Fibroblast of mammary gland (primary cell): Measurements from ENCODE around the gene AARS2.
A peak's percentile ranks its signal among the peaks of the same experiment; 100 is the strongest.

Source experiments
- DNase-seq: peaks from one replicate; pipeline ENCODE4 v3.0.0-alpha.2; 2010; ENCODE audit warnings: low read depth
- H3K4me3 ChIP-seq: 2 replicates; pipeline ENCODE4 v1.5.1; 2011; ENCODE audit warnings: low read depth, mild to moderate bottlenecking, low read length, moderate library complexity; ENCODE audit not compliant: control insufficient read depth
- CTCF ChIP-seq: conservative IDR thresholded peaks from 2 replicates; pipeline ENCODE4 v1.5.1; 2011; ENCODE audit warnings: low read depth, low read length, inconsistent platforms; ENCODE audit not compliant: control insufficient read depth, insufficient read depth

AARS2 gene

GRCh38 chr6:44312901-44313788 lies at the start of gene AARS2:
TSS of gene AARS2 (minus strand) at chr6:44313347. CDS start at chr6:44313323, 24 bp downstream.
- TF ChIP-seq CTCF: peak; percentile 95
- H3K4me3 ChIP-seq: peak within 1 kb of the TSS; percentile 96
- DNase-seq: peak; percentile 82

- no peak for TF ChIP-seq CTCF
- no peak for DNase-seq
- H3K4me3 ChIP-seq: no peak overlapping the region
These were observed 48.8 kb upstream of the AARS2 start for GRCh38 chr6:44361947-44362346.

GRCh38 chr6:44359973-44360372 lies 46.8 kb upstream of the AARS2 start:
- no peak overlapping the region for H3K4me3 ChIP-seq
- no peak for TF ChIP-seq CTCF
- DNase-seq: no peak

- DNase-seq: no peak
- H3K4me3 ChIP-seq: no peak overlapping the region
- TF ChIP-seq CTCF: no peak
These were observed 43.3 kb upstream of the AARS2 start for GRCh38 chr6:44356487-44356886.

GRCh38 chr6:44355640-44356039 lies 42.5 kb upstream of the AARS2 start:
- no peak for TF ChIP-seq CTCF
- no peak for DNase-seq
- H3K4me3 ChIP-seq: no peak overlapping the region

- no peak overlapping the region for H3K4me3 ChIP-seq
These were observed 40.2 kb upstream of the AARS2 start for GRCh38 chr6:44353336-44353735.

More at GRCh38 chr6:44353336-44353735, 40.2 kb upstream of the AARS2 start:
- no peak for DNase-seq
- no peak for TF ChIP-seq CTCF
